Testis (tissue), 2 donors: ENCODE measurements around the gene WFIKKN1.

Experiments
- CTCF ChIP-seq, 3 experiments: fragments of 450-650 bp in 2 of 3; fragments of 200-600 bp in 1 of 3; sonication (generic) in 1 of 3; IDR thresholded peaks; one replicate each; pipeline ENCODE4 v1.5.1; 2016 to 2019; ENCODE audit warnings: antibody characterized with exemption in 3 of 3, mild to moderate bottlenecking in 2 of 3, moderate library complexity in 1 of 3
- POLR2A ChIP-seq: fragments of 450-650 bp; IDR thresholded peaks from one replicate; pipeline ENCODE4 v1.6.1; 2017; ENCODE audit warnings: antibody characterized with exemption, mild to moderate bottlenecking, moderate library complexity

GRCh38 chr16:667780-668518 lies 37.2 kb downstream of the WFIKKN1 start, which contains the start of gene RHOT2:
- TF ChIP-seq POLR2A (no peak), CTCF (IDR thresholded peaks at IDR 0.05) (peak; percentile 83 to 98 (median 93))
